Upper lobe of left lung (tissue), 4 donors: Measurements from ENCODE around the gene PLEK.

ENCODE experiments used
- POLR2AphosphoS5 ChIP-seq, 2 donors: sonication (generic); formaldehyde crosslinking; IDR thresholded peaks; one replicate each; pipeline ENCODE4 v1.5.1; 2017; ENCODE audit warnings: antibody characterized with exemption in 2 of 2
- TF ChIP-seq, protein P1 (sequence below), 6 experiments: fragments of 450-650 bp in 4 of 6; fragments of 200-600 bp in 2 of 6; sonication (generic) in 2 of 6; IDR thresholded peaks; one replicate each; pipeline ENCODE4 v1.5.1; 2016 to 2019; ENCODE audit warnings: antibody characterized with exemption in 6 of 6

GRCh38 chr2:68417926-68418325 is 52.8 kb downstream of the PLEK start:
- TF ChIP-seq POLR2AphosphoS5 (IDR thresholded peaks at IDR 0.05), result no peak
- TF ChIP-seq, protein P1, sequence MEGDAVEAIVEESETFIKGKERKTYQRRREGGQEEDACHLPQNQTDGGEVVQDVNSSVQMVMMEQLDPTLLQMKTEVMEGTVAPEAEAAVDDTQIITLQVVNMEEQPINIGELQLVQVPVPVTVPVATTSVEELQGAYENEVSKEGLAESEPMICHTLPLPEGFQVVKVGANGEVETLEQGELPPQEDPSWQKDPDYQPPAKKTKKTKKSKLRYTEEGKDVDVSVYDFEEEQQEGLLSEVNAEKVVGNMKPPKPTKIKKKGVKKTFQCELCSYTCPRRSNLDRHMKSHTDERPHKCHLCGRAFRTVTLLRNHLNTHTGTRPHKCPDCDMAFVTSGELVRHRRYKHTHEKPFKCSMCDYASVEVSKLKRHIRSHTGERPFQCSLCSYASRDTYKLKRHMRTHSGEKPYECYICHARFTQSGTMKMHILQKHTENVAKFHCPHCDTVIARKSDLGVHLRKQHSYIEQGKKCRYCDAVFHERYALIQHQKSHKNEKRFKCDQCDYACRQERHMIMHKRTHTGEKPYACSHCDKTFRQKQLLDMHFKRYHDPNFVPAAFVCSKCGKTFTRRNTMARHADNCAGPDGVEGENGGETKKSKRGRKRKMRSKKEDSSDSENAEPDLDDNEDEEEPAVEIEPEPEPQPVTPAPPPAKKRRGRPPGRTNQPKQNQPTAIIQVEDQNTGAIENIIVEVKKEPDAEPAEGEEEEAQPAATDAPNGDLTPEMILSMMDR (IDR thresholded peaks at IDR 0.05), result no peak
